Caco-2 (cell line): ENCODE results near the gene ITSN2. TPM values are rescaled to one million over a fixed set of nuclear protein-coding genes. Genes with fewer than 3 reads are reported as not detected.

ENCODE experiments used
- BruUV-seq: library from RNA; stranded (reverse); fragments of 400-500 nt; replicated peaks from 2 replicates; lab custom pipeline; 2021; lab: Mats Ljungman, UMichigan
- CTCF ChIA-PET: fragments of 300-600 bp; sonication (Branson Sonifier 250); formaldehyde crosslinking; loops from one replicate; lab custom pipeline; 2022; ENCODE audit warnings: antibody characterized with exemption; lab: Charles Lee
- POLR2A ChIA-PET: fragments of 300-600 bp; sonication (Branson Sonifier 250); formaldehyde crosslinking; loops from one replicate; lab custom pipeline; 2022; ENCODE audit warnings: antibody characterized with exemption; lab: Charles Lee
- DNase-seq, 2 experiments: peaks; one replicate each; pipeline versions ENCODE4 v3.0.0 to v3.0.0-alpha.2; 2020 to 2022
- H3K27me3 ChIP-seq: replicated peaks from 2 replicates; pipeline ENCODE4 v1.6.0; 2011; ENCODE audit warnings: low read length; ENCODE audit not compliant: control insufficient read depth, insufficient read depth
- H3K36me3 ChIP-seq: 2 replicates; pipeline ENCODE4 v1.5.1; 2011; ENCODE audit warnings: low read length; ENCODE audit not compliant: control insufficient read depth, insufficient read depth
- H3K4me1 ChIP-seq: fragments of 250-450 bp; sonication (Bioruptor Pico); 2 replicates; pipeline ENCODE4 v1.5.1; 2020; ENCODE audit warnings: mild to moderate bottlenecking
- H3K4me3 ChIP-seq: 2 replicates; pipeline ENCODE4 v1.5.1; 2011; ENCODE audit warnings: low read depth, mild to moderate bottlenecking, control low read depth, low read length
- H3K9me3 ChIP-seq: fragments of 250-450 bp; sonication (Bioruptor Pico); 2 replicates; pipeline ENCODE4 v1.5.1; 2020; ENCODE audit warnings: mild to moderate bottlenecking, moderate library complexity
- H3K27ac Mint-ChIP-seq: one replicate; pipeline ENCODE4 v1.8.0; 2022; ENCODE audit warnings: mixed read lengths; ENCODE audit not compliant: unreplicated experiment
- H3K27me3 Mint-ChIP-seq: one replicate; pipeline ENCODE4 v1.8.0; 2022; ENCODE audit warnings: mixed read lengths; ENCODE audit not compliant: insufficient read depth, unreplicated experiment
- H3K36me3 Mint-ChIP-seq: one replicate; pipeline ENCODE4 v1.8.0; 2022; ENCODE audit warnings: mild to moderate bottlenecking, mixed read lengths; ENCODE audit not compliant: insufficient read depth, unreplicated experiment
- H3K4me1 Mint-ChIP-seq: one replicate; pipeline ENCODE4 v1.8.0; 2022; ENCODE audit warnings: low read depth, mixed read lengths; ENCODE audit not compliant: unreplicated experiment
- H3K4me3 Mint-ChIP-seq: one replicate; pipeline ENCODE4 v1.8.0; 2022; ENCODE audit warnings: mild to moderate bottlenecking, moderate library complexity, mixed read lengths; ENCODE audit not compliant: unreplicated experiment
- H3K9me3 Mint-ChIP-seq: one replicate; pipeline ENCODE4 v1.8.0; 2022; ENCODE audit warnings: mixed read lengths; ENCODE audit not compliant: unreplicated experiment
- intact Hi-C: fragments of 100-400 bp; cut with micrococcal nuclease; formaldehyde crosslinking; loops from one replicate; pipeline ENCODE4 v1.10.0; 2022; ENCODE audit not compliant: unreplicated experiment
- total RNA-seq: library from RNA; stranded (reverse); gene quantifications from 2 replicates; pipeline ENCODE4 v1.2.3, GENCODE V29; 2022
- TF ChIP-seq, protein P1 (sequence below), 2 experiments: fragments of 200-600 bp in 1 of 2; IDR thresholded peaks; 1 replicate in 1 of 2; 2 replicates in 1 of 2; pipeline versions ENCODE4 v1.5.1 to v1.8.0; 2011 to 2022; ENCODE audit warnings: antibody characterized with exemption in 1 of 2, control low read depth in 1 of 2, inconsistent platforms in 1 of 2, low read depth in 1 of 2, low read length in 1 of 2, mild to moderate bottlenecking in 1 of 2, moderate library complexity in 1 of 2; ENCODE audit not compliant: insufficient read depth in 1 of 2, severe bottlenecking in 1 of 2, unreplicated experiment in 1 of 2

Gene ITSN2
- total RNA-seq, 1 experiment from 2014 or later, result 49.4 TPM

- Histone ChIP-seq H3K9me3 (no peaks in the 10 kb centered on the region), H3K27me3 (no peaks in the 10 kb centered on the region), H3K4me1 (no peaks in the 10 kb centered on the region), H3K36me3 (no peaks in the 10 kb centered on the region), H3K4me3 (no peak overlapping the region)
- POLR2A ChIA-PET, result no interaction called here
- TF ChIP-seq, protein P1, sequence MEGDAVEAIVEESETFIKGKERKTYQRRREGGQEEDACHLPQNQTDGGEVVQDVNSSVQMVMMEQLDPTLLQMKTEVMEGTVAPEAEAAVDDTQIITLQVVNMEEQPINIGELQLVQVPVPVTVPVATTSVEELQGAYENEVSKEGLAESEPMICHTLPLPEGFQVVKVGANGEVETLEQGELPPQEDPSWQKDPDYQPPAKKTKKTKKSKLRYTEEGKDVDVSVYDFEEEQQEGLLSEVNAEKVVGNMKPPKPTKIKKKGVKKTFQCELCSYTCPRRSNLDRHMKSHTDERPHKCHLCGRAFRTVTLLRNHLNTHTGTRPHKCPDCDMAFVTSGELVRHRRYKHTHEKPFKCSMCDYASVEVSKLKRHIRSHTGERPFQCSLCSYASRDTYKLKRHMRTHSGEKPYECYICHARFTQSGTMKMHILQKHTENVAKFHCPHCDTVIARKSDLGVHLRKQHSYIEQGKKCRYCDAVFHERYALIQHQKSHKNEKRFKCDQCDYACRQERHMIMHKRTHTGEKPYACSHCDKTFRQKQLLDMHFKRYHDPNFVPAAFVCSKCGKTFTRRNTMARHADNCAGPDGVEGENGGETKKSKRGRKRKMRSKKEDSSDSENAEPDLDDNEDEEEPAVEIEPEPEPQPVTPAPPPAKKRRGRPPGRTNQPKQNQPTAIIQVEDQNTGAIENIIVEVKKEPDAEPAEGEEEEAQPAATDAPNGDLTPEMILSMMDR (IDR thresholded peaks at IDR 0.05; ENCODE audit: insufficient read depth in 1 of 2, low read depth in 1 of 2, low read length in 1 of 2, severe bottlenecking in 1 of 2, unreplicated experiment in 1 of 2), result no peak
- Mint-ChIP-seq H3K9me3 (no peaks in the 10 kb centered on the region), H3K27ac (no peak overlapping the region), H3K27me3 (no peaks in the 10 kb centered on the region), H3K4me1 (no peaks in the 10 kb centered on the region), H3K36me3 (peaks cover 9% of the 10 kb centered on the region), H3K4me3 (no peak overlapping the region)
- intact Hi-C loops, result no loop called here
- no peak for DNase-seq
- CTCF ChIA-PET, result no interaction called here
- BruUV-seq, result no TSS peak
Measured at GRCh38 chr2:24204505-24204904, 155.8 kb downstream of the ITSN2 start.

DNA sequence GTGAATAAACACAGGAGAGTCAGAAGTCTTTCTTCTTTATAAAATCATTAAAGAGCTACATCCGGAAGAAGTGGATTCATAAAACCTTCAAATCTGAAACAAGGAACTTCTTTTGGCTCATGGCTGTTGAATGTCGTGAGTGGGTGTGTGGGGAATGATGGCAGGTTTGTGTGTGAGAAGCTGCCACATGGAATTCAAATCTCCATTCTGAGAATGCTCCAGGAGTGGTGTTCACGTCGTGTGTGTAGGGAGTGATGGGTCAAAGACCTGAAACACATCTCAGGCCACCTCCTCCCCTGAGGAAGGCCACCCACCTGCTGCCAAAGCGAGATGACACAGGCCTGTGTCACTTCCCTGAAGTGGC, 156.6 kb downstream of the ITSN2 start:
- no peaks in the 10 kb centered on the region for H3K4me1 ChIP-seq
- no peaks in the 10 kb centered on the region for H3K4me1 Mint-ChIP-seq
- POLR2A ChIA-PET, result no interaction called here
- no peak overlapping the region for H3K4me3 Mint-ChIP-seq
- H3K27me3 Mint-ChIP-seq, result peaks cover 2% of the 10 kb centered on the region
- TF ChIP-seq, protein P1 (IDR thresholded peaks at IDR 0.05; ENCODE audit: insufficient read depth in 1 of 2, low read depth in 1 of 2, low read length in 1 of 2, severe bottlenecking in 1 of 2, unreplicated experiment in 1 of 2), result no peak
- BruUV-seq, result no TSS peak
- H3K4me3 ChIP-seq, result no peak overlapping the region
- H3K36me3 ChIP-seq, result no peaks in the 10 kb centered on the region
- H3K9me3 ChIP-seq, result no peaks in the 10 kb centered on the region
- CTCF ChIA-PET, result no interaction called here
- DNase-seq, result no peak
- H3K27me3 ChIP-seq, result no peaks in the 10 kb centered on the region
- H3K36me3 Mint-ChIP-seq, result peaks cover 5% of the 10 kb centered on the region
- H3K9me3 Mint-ChIP-seq, result no peaks in the 10 kb centered on the region
- intact Hi-C loops, result no loop called here
- no peak overlapping the region for H3K27ac Mint-ChIP-seq

DNA sequence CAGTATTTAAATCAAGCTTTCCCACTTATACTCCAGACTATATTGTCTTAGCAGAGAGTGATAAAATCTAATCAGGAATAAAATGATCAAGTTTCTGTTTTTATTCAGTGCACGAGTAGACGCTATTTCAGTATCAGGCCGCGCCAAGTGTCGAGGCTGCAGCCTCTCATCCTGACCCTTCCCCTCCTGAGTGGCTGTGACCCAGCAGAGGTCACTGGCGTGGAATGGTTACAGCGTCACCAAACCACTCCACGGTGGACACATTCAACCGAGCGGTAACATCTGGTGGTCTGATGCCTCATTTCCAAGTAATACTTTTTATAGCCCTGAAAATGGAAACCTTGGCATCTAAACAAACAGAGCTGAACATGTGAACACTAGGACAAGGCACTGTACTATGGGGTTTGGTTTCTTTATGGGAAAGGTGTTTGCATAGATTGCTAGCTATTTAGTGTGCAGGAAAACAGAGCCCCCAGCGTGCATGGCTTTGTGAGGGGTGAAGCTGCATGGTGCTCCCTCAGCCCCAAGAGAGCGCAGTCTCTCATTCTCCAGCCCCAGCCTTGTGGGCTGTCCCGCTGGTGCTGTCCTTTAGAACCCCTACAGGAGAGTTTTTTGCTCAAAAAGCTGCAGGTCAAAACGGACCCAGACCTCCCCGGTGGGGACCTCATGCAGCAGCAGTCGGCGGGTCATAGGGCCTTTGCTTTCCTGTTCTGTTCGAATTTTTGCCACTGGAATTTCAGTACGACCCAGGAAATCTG, 157.1 kb downstream of the ITSN2 start:
- intact Hi-C loops, result no loop called here
- POLR2A ChIA-PET, result no interaction called here
- no peaks in the 10 kb centered on the region for H3K4me1 Mint-ChIP-seq
- H3K9me3 ChIP-seq, result no peaks in the 10 kb centered on the region
- TF ChIP-seq, protein P1 (IDR thresholded peaks at IDR 0.05; ENCODE audit: insufficient read depth in 1 of 2, low read depth in 1 of 2, low read length in 1 of 2, severe bottlenecking in 1 of 2, unreplicated experiment in 1 of 2), result no peak
- H3K27ac Mint-ChIP-seq, result no peak overlapping the region
- H3K36me3 ChIP-seq, result no peaks in the 10 kb centered on the region
- CTCF ChIA-PET, result no interaction called here
- no peaks in the 10 kb centered on the region for H3K9me3 Mint-ChIP-seq
- H3K36me3 Mint-ChIP-seq, result no peaks in the 10 kb centered on the region
- peaks cover 2% of the 10 kb centered on the region for H3K27me3 Mint-ChIP-seq
- H3K4me3 Mint-ChIP-seq, result no peak overlapping the region
- no peak for DNase-seq
- BruUV-seq, result no TSS peak
- no peaks in the 10 kb centered on the region for H3K27me3 ChIP-seq
- H3K4me3 ChIP-seq, result no peak overlapping the region
- H3K4me1 ChIP-seq, result no peaks in the 10 kb centered on the region
